Adipocyte (in vitro differentiated cells): ENCODE results near the gene ID1.
A peak's percentile ranks its signal among the peaks of the same experiment; 100 is the strongest.
"Not testable (repeated sequence)": the region's sequence is repeated elsewhere in the genome, so short reads cannot be mapped to it uniquely, and the experiment has no call there.

Experiments
- DNase-seq: peaks from one replicate; pipeline ENCODE4 v3.0.0-alpha.2; 2015; ENCODE audit warnings: low read depth
- H3K27me3 ChIP-seq: replicated peaks from 2 replicates; pipeline ENCODE4 v1.7.0; 2013; ENCODE audit warnings: mild to moderate bottlenecking, low read length, moderate library complexity; ENCODE audit not compliant: control insufficient read depth, insufficient read depth
- H3K36me3 ChIP-seq: 2 replicates; pipeline ENCODE4 v1.7.0; 2013; ENCODE audit warnings: low read length, mild to moderate bottlenecking, moderate library complexity; ENCODE audit not compliant: control insufficient read depth, insufficient read depth, severe bottlenecking
- H3K4me1 ChIP-seq: 2 replicates; pipeline ENCODE4 v1.7.0; 2013; ENCODE audit warnings: mild to moderate bottlenecking, low read length, moderate library complexity; ENCODE audit not compliant: control insufficient read depth, insufficient read depth
- H3K4me3 ChIP-seq: 2 replicates; pipeline ENCODE4 v1.7.0; 2013; ENCODE audit warnings: mild to moderate bottlenecking, low read length, moderate library complexity
- H3K9ac ChIP-seq: 2 replicates; pipeline ENCODE4 v1.7.0; 2013; ENCODE audit warnings: mild to moderate bottlenecking, low read length, moderate library complexity
- H3K9me3 ChIP-seq: 2 replicates; pipeline ENCODE4 v1.7.0; 2013; ENCODE audit warnings: mild to moderate bottlenecking, low read length, moderate library complexity; ENCODE audit not compliant: control insufficient read depth

ID1 gene

DNA sequence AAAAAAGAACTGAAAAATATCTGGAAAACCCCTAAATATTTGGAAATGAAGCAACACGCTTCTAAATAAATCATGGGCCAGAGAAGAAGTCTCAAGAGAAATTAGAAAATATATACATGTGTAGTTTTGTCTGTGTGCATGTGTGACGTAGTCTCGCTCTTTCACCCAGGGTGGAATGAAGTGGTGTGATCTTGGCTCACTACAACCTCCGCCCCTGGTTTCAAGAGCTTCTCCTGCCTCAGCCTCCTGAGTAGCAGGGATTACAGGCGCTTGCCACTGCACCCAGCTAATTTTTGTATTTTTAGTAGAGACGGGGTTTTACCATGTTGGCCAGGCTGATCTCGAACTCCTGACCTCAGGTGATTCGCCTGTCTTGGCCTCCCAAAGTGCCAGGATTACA is 21.4 kb downstream of the ID1 start:
- H3K9me3 ChIP-seq, H3K9ac ChIP-seq, H3K4me1 ChIP-seq, H3K4me3 ChIP-seq, H3K27me3 ChIP-seq, DNase-seq, H3K36me3 ChIP-seq: not testable (repeated sequence)

DNA sequence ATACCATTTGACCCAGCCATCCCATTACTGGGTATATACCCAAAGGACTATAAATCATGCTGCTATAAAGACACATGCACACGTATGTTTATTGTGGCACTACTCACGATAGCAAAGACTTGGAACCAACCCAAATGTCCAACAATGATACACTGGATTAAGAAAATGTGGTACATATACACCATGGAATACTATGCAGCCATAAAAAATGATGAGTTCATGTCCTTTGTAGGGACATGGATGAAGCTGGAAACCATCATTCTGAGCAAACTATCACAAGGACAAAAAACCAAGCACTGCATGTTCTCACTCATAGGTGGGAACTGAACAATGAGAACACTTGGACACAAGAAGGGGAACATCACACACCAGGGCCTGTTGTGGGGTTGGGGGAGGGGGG is 23.0 kb downstream of the ID1 start:
- not testable (repeated sequence) for H3K9ac ChIP-seq, DNase-seq, H3K9me3 ChIP-seq, H3K36me3 ChIP-seq, H3K4me3 ChIP-seq, H3K4me1 ChIP-seq, H3K27me3 ChIP-seq

DNA sequence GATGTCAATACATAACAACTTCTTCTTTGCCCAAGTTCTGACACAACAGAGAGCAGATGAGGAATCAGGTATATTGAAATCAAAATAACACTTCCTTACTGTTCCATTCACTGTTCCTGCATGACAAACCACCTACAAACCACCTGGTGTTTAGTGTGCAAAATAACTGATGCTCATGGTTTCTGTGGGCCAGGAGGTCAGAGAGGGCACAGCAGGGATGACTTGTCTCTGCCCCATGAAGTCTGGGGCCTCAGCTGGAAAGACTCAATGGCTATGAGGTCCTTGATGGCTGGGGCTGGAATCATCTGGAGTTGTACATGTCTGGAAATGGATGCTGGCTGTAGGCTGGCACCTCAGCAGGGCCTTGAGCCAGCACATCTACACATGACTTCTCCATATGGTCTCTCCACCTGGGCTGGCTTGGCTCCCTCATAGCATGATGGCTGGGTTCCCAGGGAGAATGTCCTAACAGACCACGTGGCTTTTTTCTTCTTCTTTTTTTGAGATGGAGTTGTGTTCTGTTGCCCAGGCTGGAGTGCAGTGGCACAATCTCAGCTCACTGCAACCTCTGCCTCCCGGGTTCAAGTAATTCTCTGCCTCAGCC is 25.2 kb downstream of the ID1 start:
- H3K4me3 ChIP-seq, result no peak overlapping the region
- DNase-seq, result no peak
- H3K9me3 ChIP-seq, result no peaks in the 10 kb centered on the region
- no peaks in the 10 kb centered on the region for H3K36me3 ChIP-seq
- H3K4me1 ChIP-seq, result no peaks in the 10 kb centered on the region
- H3K27me3 ChIP-seq, result no peaks in the 10 kb centered on the region
- no peak overlapping the region for H3K9ac ChIP-seq

GRCh38 chr20:31632548-31633338 is 27.7 kb downstream of the ID1 start:
- no peaks in the 10 kb centered on the region for H3K9me3 ChIP-seq
- DNase-seq, result no peak

GRCh38 chr20:31633339-31633914 is 28.3 kb downstream of the ID1 start:
- H3K9ac ChIP-seq, result peak overlapping the region; percentile 29
- peaks cover 6% of the 10 kb centered on the region for H3K4me1 ChIP-seq
- H3K36me3 ChIP-seq, result no peaks in the 10 kb centered on the region
- H3K9me3 ChIP-seq, result no peaks in the 10 kb centered on the region
- DNase-seq, result no peak
- H3K27me3 ChIP-seq, result no peaks in the 10 kb centered on the region
- H3K4me3 ChIP-seq, result no peak overlapping the region

More at GRCh38 chr20:31632548-31633338, 27.7 kb downstream of the ID1 start:
- Histone ChIP-seq H3K9ac (no peak overlapping the region), H3K27me3 (no peaks in the 10 kb centered on the region), H3K4me3 (no peak overlapping the region), H3K4me1 (peaks cover 4% of the 10 kb centered on the region), H3K36me3 (no peaks in the 10 kb centered on the region)

- Histone ChIP-seq H3K9ac (no peak within 1 kb of the TSS), H3K4me3 (no peak within 1 kb of the TSS)
These were observed 32.6 kb downstream of the ID1 start, which contains the start of gene COX4I2 for GRCh38 chr20:31637660-31638059. TSS of gene COX4I2 (plus strand) at chr20:31637912. CDS start at chr20:31639018, 1,106 bp downstream.

DNA sequence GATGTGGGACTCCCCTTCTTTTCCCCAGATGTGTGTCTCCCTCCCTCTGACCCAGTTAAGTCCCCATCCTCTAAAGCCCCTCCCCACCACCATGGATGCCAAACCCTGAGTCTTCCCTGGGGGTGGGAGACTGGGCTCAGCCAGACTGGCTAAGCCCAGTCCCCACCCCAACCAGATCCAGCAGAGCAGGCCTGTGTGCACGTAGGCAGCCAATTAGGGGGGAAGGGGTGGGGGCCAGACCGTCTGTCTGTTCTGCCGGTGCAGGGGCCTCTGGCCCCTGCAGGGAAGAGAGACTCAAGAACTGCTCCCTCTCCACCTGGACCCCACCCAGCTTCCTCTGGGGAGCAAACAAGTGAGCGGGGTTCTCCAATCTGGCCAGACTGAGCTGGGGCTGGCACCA is 33.2 kb downstream of the ID1 start:
- no peak overlapping the region for H3K9ac ChIP-seq
- no peak for DNase-seq
- no peak overlapping the region for H3K4me3 ChIP-seq
- peaks cover 6% of the 10 kb centered on the region for H3K4me1 ChIP-seq
- no peaks in the 10 kb centered on the region for H3K36me3 ChIP-seq
- H3K9me3 ChIP-seq, result no peaks in the 10 kb centered on the region
- H3K27me3 ChIP-seq, result peaks cover 6% of the 10 kb centered on the region

More at GRCh38 chr20:31637660-31638059, 32.6 kb downstream of the ID1 start, which contains the start of gene COX4I2:
- Histone ChIP-seq H3K27me3 (peaks cover 6% of the 10 kb centered on the region), H3K4me1 (peaks cover 6% of the 10 kb centered on the region), H3K36me3 (no peaks in the 10 kb centered on the region), H3K9me3 (no peaks in the 10 kb centered on the region)
- DNase-seq, result no peak

- H3K36me3 ChIP-seq, result no peaks in the 10 kb centered on the region
- H3K9me3 ChIP-seq, result no peaks in the 10 kb centered on the region
- no peak overlapping the region for H3K4me3 ChIP-seq
- peaks cover 6% of the 10 kb centered on the region for H3K4me1 ChIP-seq
- H3K9ac ChIP-seq, result no peak overlapping the region
- H3K27me3 ChIP-seq, result peaks cover 6% of the 10 kb centered on the region
- no peak for DNase-seq
These were observed 33.7 kb downstream of the ID1 start for GRCh38 chr20:31638816-31639215.

- DNase-seq, result no peak
- Histone ChIP-seq H3K4me1 (peaks cover 12% of the 10 kb centered on the region), H3K4me3 (no peak overlapping the region), H3K9me3 (no peaks in the 10 kb centered on the region), H3K9ac (no peak overlapping the region), H3K27me3 (peaks cover 6% of the 10 kb centered on the region), H3K36me3 (no peaks in the 10 kb centered on the region)
These were observed 35.2 kb downstream of the ID1 start for GRCh38 chr20:31640259-31640658.

GRCh38 chr20:31641391-31641790 is 36.3 kb downstream of the ID1 start:
- Histone ChIP-seq H3K4me1 (peaks cover 12% of the 10 kb centered on the region), H3K9me3 (no peaks in the 10 kb centered on the region), H3K36me3 (no peaks in the 10 kb centered on the region), H3K4me3 (no peak overlapping the region), H3K27me3 (peaks cover 6% of the 10 kb centered on the region), H3K9ac (no peak overlapping the region)
- DNase-seq, result no peak

DNA sequence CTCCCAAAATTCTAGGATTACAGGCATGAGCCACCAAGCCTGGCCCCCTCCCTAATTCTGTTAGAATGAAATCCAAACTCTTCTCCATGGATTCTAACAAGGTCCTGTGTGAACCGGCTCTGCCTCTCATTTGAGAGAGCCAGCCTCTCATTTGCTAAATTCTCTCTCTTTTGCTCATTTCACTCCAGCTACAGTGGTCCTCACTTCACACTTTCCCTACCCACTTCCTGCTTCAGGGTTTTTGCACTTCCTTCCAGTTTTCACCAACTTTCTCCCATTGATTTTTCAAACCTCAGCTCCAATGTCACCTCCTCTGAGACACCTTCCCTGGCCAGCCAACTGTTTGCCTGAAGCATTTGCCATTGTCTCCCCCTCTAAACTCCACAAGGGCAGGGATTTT is 37.7 kb downstream of the ID1 start:
- no peaks in the 10 kb centered on the region for H3K9me3 ChIP-seq
- H3K4me1 ChIP-seq, result peaks cover 8% of the 10 kb centered on the region
- no peak overlapping the region for H3K4me3 ChIP-seq
- H3K36me3 ChIP-seq, result no peaks in the 10 kb centered on the region
- no peak overlapping the region for H3K9ac ChIP-seq
- H3K27me3 ChIP-seq, result peaks cover 6% of the 10 kb centered on the region
- DNase-seq, result no peak
